ENCODE results near the gene TCF25. TPM values are rescaled to one million over a fixed set of nuclear protein-coding genes. Genes with fewer than 3 reads are reported as not detected.
A peak's percentile ranks its signal among the peaks of the same experiment; 100 is the strongest.
"Not testable (repeated sequence)": the region's sequence is repeated elsewhere in the genome, so short reads cannot be mapped to it uniquely, and the experiment has no call there.

The TCF25 gene
- total RNA-seq, 1 donor from 2014 or later = 210 TPM

GRCh38 chr16:89828199-89828869 is 45.1 kb upstream of the TCF25 start, which contains the start of gene SPIRE2:
TSS of gene SPIRE2 (plus strand) at chr16:89828475. CDS start at chr16:89828551, 76 bp downstream.
- H3K36me3 Mint-ChIP-seq (ENCODE audit: low read depth, unreplicated experiment) = no peaks in the 10 kb centered on the region
- peak within 1 kb of the TSS; percentile 48 for H3K27ac Mint-ChIP-seq (ENCODE audit: unreplicated experiment)
- peaks cover 11% of the 10 kb centered on the region for H3K27me3 Mint-ChIP-seq (ENCODE audit: unreplicated experiment)
- peaks cover 2% of the 10 kb centered on the region for H3K4me1 Mint-ChIP-seq (ENCODE audit: unreplicated experiment)
- H3K9me3 Mint-ChIP-seq (ENCODE audit: unreplicated experiment) = no peaks in the 10 kb centered on the region
- TF ChIP-seq CTCF (IDR thresholded peaks at IDR 0.05; ENCODE audit: unreplicated experiment) = no peak
- peak within 1 kb of the TSS; percentile 94 for H3K4me3 Mint-ChIP-seq (ENCODE audit: unreplicated experiment)
- DNase-seq (ENCODE audit: low spot score) = peak; percentile 85

- no peak for DNase-seq (ENCODE audit: low spot score)
- Mint-ChIP-seq H3K27me3 (ENCODE audit: unreplicated experiment) (peaks cover 11% of the 10 kb centered on the region), H3K9me3 (ENCODE audit: unreplicated experiment) (no peaks in the 10 kb centered on the region), H3K27ac (ENCODE audit: unreplicated experiment) (peak overlapping the region; percentile 48), H3K4me1 (ENCODE audit: unreplicated experiment) (peaks cover 2% of the 10 kb centered on the region), H3K36me3 (ENCODE audit: low read depth, unreplicated experiment) (no peaks in the 10 kb centered on the region), H3K4me3 (ENCODE audit: unreplicated experiment) (peak overlapping the region; percentile 94)
- TF ChIP-seq CTCF (IDR thresholded peaks at IDR 0.05; ENCODE audit: unreplicated experiment) = no peak
Measured at GRCh38 chr16:89828870-89829629, 44.3 kb upstream of the TCF25 start.

GRCh38 chr16:89829630-89830437 is 43.6 kb upstream of the TCF25 start:
- Mint-ChIP-seq H3K4me3 (ENCODE audit: unreplicated experiment) (no peak overlapping the region), H3K36me3 (ENCODE audit: low read depth, unreplicated experiment) (peaks cover 1% of the 10 kb centered on the region), H3K27ac (ENCODE audit: unreplicated experiment) (no peak overlapping the region), H3K9me3 (ENCODE audit: unreplicated experiment) (no peaks in the 10 kb centered on the region), H3K27me3 (ENCODE audit: unreplicated experiment) (peaks cover 11% of the 10 kb centered on the region), H3K4me1 (ENCODE audit: unreplicated experiment) (peaks cover 2% of the 10 kb centered on the region)
- TF ChIP-seq CTCF (IDR thresholded peaks at IDR 0.05; ENCODE audit: unreplicated experiment) = no peak
- no peak for DNase-seq (ENCODE audit: low spot score)

- no peak for DNase-seq (ENCODE audit: low spot score)
- H3K27ac Mint-ChIP-seq (ENCODE audit: unreplicated experiment) = no peak overlapping the region
- H3K9me3 Mint-ChIP-seq (ENCODE audit: unreplicated experiment) = no peaks in the 10 kb centered on the region
- H3K36me3 Mint-ChIP-seq (ENCODE audit: low read depth, unreplicated experiment) = peaks cover 10% of the 10 kb centered on the region
- H3K4me3 Mint-ChIP-seq (ENCODE audit: unreplicated experiment) = peak overlapping the region; percentile 77
- no peak for TF ChIP-seq CTCF (IDR thresholded peaks at IDR 0.05; ENCODE audit: unreplicated experiment)
- H3K4me1 Mint-ChIP-seq (ENCODE audit: unreplicated experiment) = peaks cover 2% of the 10 kb centered on the region
- H3K27me3 Mint-ChIP-seq (ENCODE audit: unreplicated experiment) = peaks cover 12% of the 10 kb centered on the region
Measured at GRCh38 chr16:89831810-89832328, 41.5 kb upstream of the TCF25 start.

- Mint-ChIP-seq H3K4me3 (ENCODE audit: unreplicated experiment) (peak overlapping the region; percentile 31), H3K27me3 (ENCODE audit: unreplicated experiment) (peaks cover 10% of the 10 kb centered on the region)
- H3K27ac Mint-ChIP-seq (ENCODE audit: unreplicated experiment); H3K9me3 Mint-ChIP-seq (ENCODE audit: unreplicated experiment); H3K4me1 Mint-ChIP-seq (ENCODE audit: unreplicated experiment); H3K36me3 Mint-ChIP-seq (ENCODE audit: low read depth, unreplicated experiment); DNase-seq (ENCODE audit: low spot score): not testable (repeated sequence)
Measured at GRCh38 chr16:89833664-89834363, 39.6 kb upstream of the TCF25 start.

- peak overlapping the region; percentile 77 for H3K4me3 Mint-ChIP-seq (ENCODE audit: unreplicated experiment)
- H3K27ac Mint-ChIP-seq (ENCODE audit: unreplicated experiment); H3K4me1 Mint-ChIP-seq (ENCODE audit: unreplicated experiment); H3K27me3 Mint-ChIP-seq (ENCODE audit: unreplicated experiment); H3K36me3 Mint-ChIP-seq (ENCODE audit: low read depth, unreplicated experiment); DNase-seq (ENCODE audit: low spot score); H3K9me3 Mint-ChIP-seq (ENCODE audit: unreplicated experiment): not testable (repeated sequence)
Measured at GRCh38 chr16:89834813-89835363, 38.5 kb upstream of the TCF25 start.

- not testable (repeated sequence) for H3K27me3 Mint-ChIP-seq (ENCODE audit: unreplicated experiment); DNase-seq (ENCODE audit: low spot score); H3K4me3 Mint-ChIP-seq (ENCODE audit: unreplicated experiment); H3K4me1 Mint-ChIP-seq (ENCODE audit: unreplicated experiment); H3K27ac Mint-ChIP-seq (ENCODE audit: unreplicated experiment); H3K36me3 Mint-ChIP-seq (ENCODE audit: low read depth, unreplicated experiment); H3K9me3 Mint-ChIP-seq (ENCODE audit: unreplicated experiment)
Measured at GRCh38 chr16:89836484-89836883, 36.9 kb upstream of the TCF25 start.
